Activated naive CD4-positive, alpha-beta T cell treated with anti-CD3 and anti-CD28 coated beads for 36 hours (primary cell): ENCODE results near the gene MT1X. TPM values are rescaled to one million over a fixed set of nuclear protein-coding genes. Genes with fewer than 3 reads are reported as not detected.
"Not testable (repeated sequence)": the region's sequence is repeated elsewhere in the genome, so short reads cannot be mapped to it uniquely, and the experiment has no call there.

Experiments used
- CTCF ChIA-PET: fragments of 350-600 bp; sonication (Branson Sonifier 250); formaldehyde crosslinking; loops from one replicate; lab custom pipeline; 2021; ENCODE audit warnings: antibody characterized with exemption; lab: Charles Lee
- DNase-seq: peaks from one replicate; pipeline ENCODE4 v3.0.0-alpha.2; 2020
- H3K27ac Mint-ChIP-seq: one replicate; pipeline ENCODE4 v1.8.0; 2021; ENCODE audit warnings: mild to moderate bottlenecking, mixed read lengths
- H3K27me3 Mint-ChIP-seq: one replicate; pipeline ENCODE4 v1.8.0; 2021; ENCODE audit warnings: low read depth, mixed read lengths
- H3K36me3 Mint-ChIP-seq: one replicate; pipeline ENCODE4 v1.8.0; 2021; ENCODE audit warnings: low read depth, mixed read lengths
- H3K4me1 Mint-ChIP-seq: one replicate; pipeline ENCODE4 v1.8.0; 2021; ENCODE audit warnings: low read depth, mixed read lengths
- H3K4me3 Mint-ChIP-seq: one replicate; pipeline ENCODE4 v1.8.0; 2021; ENCODE audit warnings: mild to moderate bottlenecking, moderate library complexity, mixed read lengths
- H3K9me3 Mint-ChIP-seq: one replicate; pipeline ENCODE4 v1.8.0; 2021; ENCODE audit warnings: mixed read lengths
- intact Hi-C: fragments of 100-400 bp; cut with micrococcal nuclease; formaldehyde crosslinking; loops from one replicate; pipeline ENCODE4 v1.15.1; 2023
- total RNA-seq, 2 experiments: library from RNA; stranded (reverse); gene quantifications; one replicate each; pipeline ENCODE4 v1.2.3, GENCODE V29; 2021

The MT1X gene
- total RNA-seq, 2 experiments from 2014 or later, result 49.9 to 57.9 TPM

GRCh38 chr16:56672171-56672570 lies 10.1 kb upstream of the MT1X start:
- not testable (repeated sequence) for H3K4me3 Mint-ChIP-seq, DNase-seq

GRCh38 chr16:56672761-56673536 lies 9.3 kb upstream of the MT1X start:
- Mint-ChIP-seq H3K36me3 (no peaks in the 10 kb centered on the region), H3K9me3 (no peaks in the 10 kb centered on the region), H3K27ac (no peak overlapping the region), H3K4me3 (no peak overlapping the region), H3K4me1 (peaks cover 26% of the 10 kb centered on the region), H3K27me3 (peaks cover 35% of the 10 kb centered on the region)
- no peak for DNase-seq
- intact Hi-C loops, result no loop called here
- CTCF ChIA-PET, result interaction anchor here (0.8 to 1.7 kb wide), 9 partner anchors 8 to 97 kb away, joined by 3 to 15 read pairs (median 4); no protein-coding TSS in a partner anchor

More at GRCh38 chr16:56672171-56672570, 10.1 kb upstream of the MT1X start:
- H3K27ac Mint-ChIP-seq, H3K36me3 Mint-ChIP-seq, H3K9me3 Mint-ChIP-seq, intact Hi-C loops: not testable (repeated sequence)
- CTCF ChIA-PET, result interaction anchor here (0.6 to 1.4 kb wide), 4 partner anchors 24 to 96 kb away, joined by 3 to 7 read pairs (median 3); no protein-coding TSS in a partner anchor
- peaks cover 42% of the 10 kb centered on the region for H3K27me3 Mint-ChIP-seq
- peaks cover 28% of the 10 kb centered on the region for H3K4me1 Mint-ChIP-seq

GRCh38 chr16:56673921-56674320 lies 8.3 kb upstream of the MT1X start:
- peak; percentile 52 for DNase-seq
- intact Hi-C loops, result loop anchor here (1.0 kb wide), 2 partner anchors 8 to 28 kb away; partner anchors contain the start of gene MT1X
- Mint-ChIP-seq H3K9me3 (no peaks in the 10 kb centered on the region), H3K4me3 (no peak overlapping the region), H3K27ac (no peak overlapping the region), H3K4me1 (peaks cover 18% of the 10 kb centered on the region), H3K27me3 (peaks cover 26% of the 10 kb centered on the region), H3K36me3 (no peaks in the 10 kb centered on the region)
- CTCF ChIA-PET, result interaction anchor here (0.6 to 1.7 kb wide), 9 partner anchors 8 to 119 kb away, joined by 3 to 15 read pairs (median 3); partner anchors contain the start of gene MT1X

GRCh38 chr16:56674570-56674969 lies 7.7 kb upstream of the MT1X start:
- not testable (repeated sequence) for H3K36me3 Mint-ChIP-seq, DNase-seq, H3K27ac Mint-ChIP-seq, H3K9me3 Mint-ChIP-seq, H3K4me3 Mint-ChIP-seq
- peaks cover 15% of the 10 kb centered on the region for H3K4me1 Mint-ChIP-seq
- CTCF ChIA-PET, result interaction anchor here (0.7 to 1.7 kb wide), 3 partner anchors 27 to 119 kb away, joined by 3 to 15 read pairs (median 5); no protein-coding TSS in a partner anchor
- intact Hi-C loops, result loop anchor here (1.0 kb wide), 2 partner anchors 8 to 28 kb away; partner anchors contain the start of gene MT1X
- peaks cover 21% of the 10 kb centered on the region for H3K27me3 Mint-ChIP-seq

GRCh38 chr16:56675685-56676210 lies 6.5 kb upstream of the MT1X start:
- Mint-ChIP-seq H3K9me3 (no peaks in the 10 kb centered on the region), H3K27ac (no peak overlapping the region), H3K36me3 (no peaks in the 10 kb centered on the region), H3K4me1 (peaks cover 11% of the 10 kb centered on the region), H3K4me3 (peak overlapping the region; percentile 55), H3K27me3 (peaks cover 10% of the 10 kb centered on the region)
- intact Hi-C loops, result loop anchor here (1.0 kb wide), 1 partner anchor 7 kb away; the partner anchor contains the start of gene MT1G
- CTCF ChIA-PET, result interaction anchor here (0.8 to 1.4 kb wide), 3 partner anchors 13 to 31 kb away, joined by 3 to 13 read pairs (median 3); no protein-coding TSS in a partner anchor
- DNase-seq, result peak; percentile 73

GRCh38 chr16:56677474-56677873 lies 4.8 kb upstream of the MT1X start:
- Mint-ChIP-seq H3K4me3 (no peak overlapping the region), H3K27ac (no peak overlapping the region), H3K36me3 (no peaks in the 10 kb centered on the region), H3K4me1 (peaks cover 15% of the 10 kb centered on the region), H3K9me3 (no peaks in the 10 kb centered on the region), H3K27me3 (peaks cover 4% of the 10 kb centered on the region)
- no peak for DNase-seq
- CTCF ChIA-PET, result interaction anchor here (0.6 to 0.7 kb wide), 3 partner anchors 23 to 836 kb away, joined by 3 read pairs; partner anchors contain the start of gene MT2A
- intact Hi-C loops, result no loop called here

GRCh38 chr16:56679078-56679730 lies 3.1 kb upstream of the MT1X start:
- no peaks in the 10 kb centered on the region for H3K9me3 Mint-ChIP-seq
- H3K4me1 Mint-ChIP-seq, result peaks cover 27% of the 10 kb centered on the region
- peaks cover 4% of the 10 kb centered on the region for H3K27me3 Mint-ChIP-seq
- no peak overlapping the region for H3K27ac Mint-ChIP-seq
- CTCF ChIA-PET, result interaction anchor here (1.0 kb wide), 1 partner anchor 22 kb away, joined by 5 read pairs; no protein-coding TSS in a partner anchor
- no peak overlapping the region for H3K4me3 Mint-ChIP-seq
- DNase-seq, result no peak
- no peaks in the 10 kb centered on the region for H3K36me3 Mint-ChIP-seq
- intact Hi-C loops, result no loop called here

GRCh38 chr16:56679818-56680217 lies 2.5 kb upstream of the MT1X start:
- Mint-ChIP-seq H3K27me3 (peaks cover 4% of the 10 kb centered on the region), H3K27ac (no peak overlapping the region), H3K9me3 (no peaks in the 10 kb centered on the region), H3K36me3 (no peaks in the 10 kb centered on the region), H3K4me1 (peaks cover 28% of the 10 kb centered on the region), H3K4me3 (no peak overlapping the region)
- no peak for DNase-seq
- intact Hi-C loops, result loop anchor here (5.0 kb wide), 1 partner anchor 252 kb away; the partner anchor contains the start of gene HERPUD1
- CTCF ChIA-PET, result no interaction called here

GRCh38 chr16:56682703-56683397 lies 580 bp downstream of the MT1X start:
- DNase-seq, result peak; percentile 28
- Mint-ChIP-seq H3K4me1 (peaks cover 19% of the 10 kb centered on the region), H3K36me3 (peaks cover 4% of the 10 kb centered on the region), H3K9me3 (peaks cover 3% of the 10 kb centered on the region), H3K27me3 (no peaks in the 10 kb centered on the region), H3K4me3 (peak overlapping the region; percentile 92), H3K27ac (peak overlapping the region; percentile 83)
- intact Hi-C loops, result loop anchor here (1.0 to 5.0 kb wide), 12 partner anchors 9 to 326 kb away; partner anchors contain the start of genes HERPUD1, MT1E, MT1F and MT1G
- CTCF ChIA-PET, result interaction anchor here (1.2 to 3.9 kb wide), 4 partner anchors 9 to 169 kb away, joined by 3 to 19 read pairs (median 4); no protein-coding TSS in a partner anchor

- H3K4me1 Mint-ChIP-seq, result peaks cover 19% of the 10 kb centered on the region
- no peak for DNase-seq
- no peaks in the 10 kb centered on the region for H3K27me3 Mint-ChIP-seq
- H3K4me3 Mint-ChIP-seq, result peak overlapping the region; percentile 92
- intact Hi-C loops, result loop anchor here (2.0 to 5.0 kb wide), 2 partner anchors 19 to 249 kb away; partner anchors contain the start of gene HERPUD1
- H3K9me3 Mint-ChIP-seq, result peaks cover 3% of the 10 kb centered on the region
- H3K27ac Mint-ChIP-seq, result no peak overlapping the region
- H3K36me3 Mint-ChIP-seq, result peaks cover 6% of the 10 kb centered on the region
- CTCF ChIA-PET, result interaction anchor here (0.6 to 3.9 kb wide), 5 partner anchors 19 to 490 kb away, joined by 3 to 19 read pairs (median 5); no protein-coding TSS in a partner anchor
These were observed 1.3 kb downstream of the MT1X start for GRCh38 chr16:56683424-56684172.
